Measurements from ENCODE around the gene HES3.

HES3 gene

DNA sequence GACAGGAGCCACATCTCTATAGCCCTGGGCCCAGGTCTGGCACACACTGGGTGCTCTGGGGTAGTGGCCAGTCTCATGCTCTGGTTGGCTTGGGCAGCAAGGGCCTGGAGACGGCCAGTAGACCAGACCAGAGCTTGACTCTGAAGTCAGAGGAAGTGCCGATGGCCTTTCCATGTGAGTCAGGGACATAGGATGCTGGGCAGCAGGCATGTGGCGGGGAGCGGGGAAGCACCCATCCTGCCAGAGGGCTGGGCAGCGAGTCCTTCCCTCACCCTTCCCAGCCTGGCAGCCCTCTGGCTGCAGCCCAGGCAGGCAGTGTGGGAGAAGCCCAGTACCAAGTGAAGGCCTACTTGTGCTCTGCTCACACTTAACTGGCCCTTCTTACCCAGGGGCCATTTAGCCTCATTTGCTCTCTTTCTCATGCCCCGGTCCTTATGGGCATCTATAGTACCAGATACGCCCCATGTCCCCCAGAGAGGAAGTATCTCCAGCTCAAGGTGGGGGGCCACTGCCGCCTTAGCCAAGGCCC, 13.6 kb downstream of the HES3 start:
- Histone ChIP-seq H3K79me2 (ENCODE audit: low read length) (no peaks in the 10 kb centered on the region), H3K36me3 (replicated peaks; ENCODE audit: insufficient read depth, low read length) (no peaks in the 10 kb centered on the region), H2AFZ (ENCODE audit: low read length) (no peak overlapping the region), H3K27me3 (replicated peaks; ENCODE audit: insufficient read depth, low read length) (peaks cover 78% of the 10 kb centered on the region), H3K9ac (ENCODE audit: low read length) (no peak overlapping the region), H3K4me3 (ENCODE audit: low read length) (no peak overlapping the region), H3K4me1 (ENCODE audit: low read length) (no peaks in the 10 kb centered on the region), H4K20me1 (ENCODE audit: insufficient read depth, low read length) (no peaks in the 10 kb centered on the region), H3K4me2 (ENCODE audit: low read depth, low read length) (no peak overlapping the region), H3F3A (ENCODE audit: insufficient read depth, low read length) (no peaks in the 10 kb centered on the region), H3K9me2 (replicated peaks; ENCODE audit: insufficient read depth, low read length) (no peaks in the 10 kb centered on the region), H3K9me3 (replicated peaks; ENCODE audit: insufficient read depth, low read length) (no peaks in the 10 kb centered on the region), H3K27ac (ENCODE audit: low read length) (no peak overlapping the region)
- TF ChIP-seq EZH2 (optimal IDR thresholded peaks at IDR 0.05; ENCODE audit: low read depth, low read length) (no peak), EZH2phosphoT487 (IDR thresholded peaks at IDR 0.05; ENCODE audit: low read length) (no peak)
- TF ChIP-seq, protein P1, sequence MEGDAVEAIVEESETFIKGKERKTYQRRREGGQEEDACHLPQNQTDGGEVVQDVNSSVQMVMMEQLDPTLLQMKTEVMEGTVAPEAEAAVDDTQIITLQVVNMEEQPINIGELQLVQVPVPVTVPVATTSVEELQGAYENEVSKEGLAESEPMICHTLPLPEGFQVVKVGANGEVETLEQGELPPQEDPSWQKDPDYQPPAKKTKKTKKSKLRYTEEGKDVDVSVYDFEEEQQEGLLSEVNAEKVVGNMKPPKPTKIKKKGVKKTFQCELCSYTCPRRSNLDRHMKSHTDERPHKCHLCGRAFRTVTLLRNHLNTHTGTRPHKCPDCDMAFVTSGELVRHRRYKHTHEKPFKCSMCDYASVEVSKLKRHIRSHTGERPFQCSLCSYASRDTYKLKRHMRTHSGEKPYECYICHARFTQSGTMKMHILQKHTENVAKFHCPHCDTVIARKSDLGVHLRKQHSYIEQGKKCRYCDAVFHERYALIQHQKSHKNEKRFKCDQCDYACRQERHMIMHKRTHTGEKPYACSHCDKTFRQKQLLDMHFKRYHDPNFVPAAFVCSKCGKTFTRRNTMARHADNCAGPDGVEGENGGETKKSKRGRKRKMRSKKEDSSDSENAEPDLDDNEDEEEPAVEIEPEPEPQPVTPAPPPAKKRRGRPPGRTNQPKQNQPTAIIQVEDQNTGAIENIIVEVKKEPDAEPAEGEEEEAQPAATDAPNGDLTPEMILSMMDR (IDR thresholded peaks at IDR 0.05; ENCODE audit: low read length) = no peak
- no peak for DNase-seq

DNA sequence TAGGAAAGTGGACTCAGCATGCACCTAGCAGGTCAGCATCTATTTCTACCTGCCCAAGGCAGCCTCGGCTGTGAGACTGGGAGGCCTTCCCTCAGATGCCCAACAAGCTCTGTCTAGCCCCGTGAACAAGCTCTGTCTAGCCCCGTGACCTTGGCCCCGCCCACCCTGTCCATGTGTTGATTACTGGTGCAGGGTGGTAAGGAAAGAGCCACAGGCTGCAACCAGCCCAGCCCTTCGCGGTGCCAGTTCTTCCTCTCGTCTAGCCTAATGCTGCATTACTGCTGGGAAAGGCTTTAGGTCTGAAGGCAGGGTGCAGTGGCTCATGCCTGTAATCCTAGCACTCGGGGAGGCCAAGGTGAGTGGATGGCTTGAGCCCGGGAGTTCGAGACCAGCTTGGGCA, 14.7 kb downstream of the HES3 start:
- Histone ChIP-seq H3K79me2 (ENCODE audit: low read length) (no peaks in the 10 kb centered on the region), H3K9me2 (replicated peaks; ENCODE audit: insufficient read depth, low read length) (no peaks in the 10 kb centered on the region), H3F3A (ENCODE audit: insufficient read depth, low read length) (no peaks in the 10 kb centered on the region), H3K36me3 (replicated peaks; ENCODE audit: insufficient read depth, low read length) (no peaks in the 10 kb centered on the region), H4K20me1 (ENCODE audit: insufficient read depth, low read length) (no peaks in the 10 kb centered on the region), H3K27me3 (replicated peaks; ENCODE audit: insufficient read depth, low read length) (peaks cover 69% of the 10 kb centered on the region), H3K4me2 (ENCODE audit: low read depth, low read length) (no peak overlapping the region), H3K9me3 (replicated peaks; ENCODE audit: insufficient read depth, low read length) (no peaks in the 10 kb centered on the region), H3K4me3 (ENCODE audit: low read length) (no peak overlapping the region), H3K27ac (ENCODE audit: low read length) (no peak overlapping the region), H3K4me1 (ENCODE audit: low read length) (no peaks in the 10 kb centered on the region), H2AFZ (ENCODE audit: low read length) (no peak overlapping the region), H3K9ac (ENCODE audit: low read length) (no peak overlapping the region)
- TF ChIP-seq, protein P1 (IDR thresholded peaks at IDR 0.05; ENCODE audit: low read length) = no peak
- TF ChIP-seq EZH2phosphoT487 (IDR thresholded peaks at IDR 0.05; ENCODE audit: low read length) = no peak
- TF ChIP-seq EZH2 (optimal IDR thresholded peaks at IDR 0.05; ENCODE audit: low read depth, low read length) = no peak
- no peak for DNase-seq

- Histone ChIP-seq H3K36me3 (replicated peaks; ENCODE audit: insufficient read depth, low read length) (no peaks in the 10 kb centered on the region), H2AFZ (ENCODE audit: low read length) (no peak overlapping the region), H3K4me3 (ENCODE audit: low read length) (peak overlapping the region; percentile 57; the same call in 1 of the 2 replicates), H3K79me2 (ENCODE audit: low read length) (no peaks in the 10 kb centered on the region), H3K27me3 (replicated peaks; ENCODE audit: insufficient read depth, low read length) (peaks cover 58% of the 10 kb centered on the region), H3K9me2 (replicated peaks; ENCODE audit: insufficient read depth, low read length) (no peaks in the 10 kb centered on the region), H4K20me1 (ENCODE audit: insufficient read depth, low read length) (no peaks in the 10 kb centered on the region), H3F3A (ENCODE audit: insufficient read depth, low read length) (no peaks in the 10 kb centered on the region), H3K9ac (ENCODE audit: low read length) (no peak overlapping the region), H3K27ac (ENCODE audit: low read length) (no peak overlapping the region), H3K4me2 (ENCODE audit: low read depth, low read length) (peak overlapping the region; percentile 65; the same call in 1 of the 2 replicates), H3K4me1 (ENCODE audit: low read length) (no peaks in the 10 kb centered on the region), H3K9me3 (replicated peaks; ENCODE audit: insufficient read depth, low read length) (no peaks in the 10 kb centered on the region)
- DNase-seq = peak; percentile 69
- TF ChIP-seq EZH2 (optimal IDR thresholded peaks at IDR 0.05; ENCODE audit: low read depth, low read length) (no peak), EZH2phosphoT487 (IDR thresholded peaks at IDR 0.05; ENCODE audit: low read length) (no peak)
- TF ChIP-seq, protein P1 (IDR thresholded peaks at IDR 0.05; ENCODE audit: low read length) = no peak
Observed at GRCh38 chr1:6259491-6260362, 15.7 kb downstream of the HES3 start.
